DMS53 treated with DMSO at 0.1 percent for 48 hours (cell line): ENCODE data around the gene THSD8.
"Not testable (repeated sequence)": the region's sequence is repeated elsewhere in the genome, so short reads cannot be mapped to it uniquely, and the experiment has no call there.

ENCODE experiments used
- DNase-seq: peaks from one replicate; lab custom pipeline; 2025; ENCODE audit not compliant: unreplicated experiment; lab: John Stamatoyannopoulos, UW

The THSD8 gene

GRCh38 chr19:12821761-12822160 is 19.9 kb downstream of the THSD8 start:
- DNase-seq, result no peak

- DNase-seq, result no peak
Observed at GRCh38 chr19:12825254-12826131, 23.6 kb downstream of the THSD8 start.

GRCh38 chr19:12828494-12828893 is 26.6 kb downstream of the THSD8 start:
- DNase-seq, result no peak

GRCh38 chr19:12833418-12833737 is 31.5 kb downstream of the THSD8 start:
- no peak for DNase-seq

GRCh38 chr19:12833738-12834565 is 32.1 kb downstream of the THSD8 start:
- no peak for DNase-seq

- no peak for DNase-seq
Observed at GRCh38 chr19:12834566-12834943, 32.7 kb downstream of the THSD8 start, which contains the start of gene RTBDN. RTBDN (minus strand) TSS chr19:12834579; CDS start chr19:12829979, 4,600 bp downstream.

GRCh38 chr19:12834976-12835757 is 33.3 kb downstream of the THSD8 start:
- no peak for DNase-seq

- no peak for DNase-seq
Observed at GRCh38 chr19:12836529-12836863, 34.6 kb downstream of the THSD8 start.

GRCh38 chr19:12837225-12837624 is 35.4 kb downstream of the THSD8 start:
- DNase-seq, result no peak

- peak; percentile 14 for DNase-seq
Observed at GRCh38 chr19:12838182-12838885, 36.5 kb downstream of the THSD8 start, which contains the start of gene MAST1. MAST1 (plus strand) TSS chr19:12838515; CDS start chr19:12838573, 58 bp downstream.

- DNase-seq, result no peak
Observed at GRCh38 chr19:12838886-12839756, 37.3 kb downstream of the THSD8 start.

- DNase-seq, result no peak
Observed at GRCh38 chr19:12840091-12841079, 38.5 kb downstream of the THSD8 start.

GRCh38 chr19:12841094-12841493 is 39.2 kb downstream of the THSD8 start:
- DNase-seq, result no peak

- DNase-seq, result no peak
Observed at GRCh38 chr19:12842511-12842910, 40.6 kb downstream of the THSD8 start.

- no peak for DNase-seq
Observed at GRCh38 chr19:12843328-12843727, 41.5 kb downstream of the THSD8 start.

GRCh38 chr19:12843999-12844732 is 42.3 kb downstream of the THSD8 start:
- no peak for DNase-seq

GRCh38 chr19:12846613-12847012 is 44.7 kb downstream of the THSD8 start:
- not testable (repeated sequence) for DNase-seq
